Caco-2 (cell line): ENCODE results near the gene MRPS6. TPM values are rescaled to one million over a fixed set of nuclear protein-coding genes. Genes with fewer than 3 reads are reported as not detected.

Experiments used
- BruUV-seq: library from RNA; stranded (reverse); fragments of 400-500 nt; replicated peaks from 2 replicates; lab custom pipeline; 2021; lab: Mats Ljungman, UMichigan
- CTCF ChIA-PET: fragments of 300-600 bp; sonication (Branson Sonifier 250); formaldehyde crosslinking; loops from one replicate; lab custom pipeline; 2022; ENCODE audit warnings: antibody characterized with exemption; lab: Charles Lee
- POLR2A ChIA-PET: fragments of 300-600 bp; sonication (Branson Sonifier 250); formaldehyde crosslinking; loops from one replicate; lab custom pipeline; 2022; ENCODE audit warnings: antibody characterized with exemption; lab: Charles Lee
- DNase-seq, 2 experiments: peaks; one replicate each; pipeline versions ENCODE4 v3.0.0 to v3.0.0-alpha.2; 2020 to 2022
- H3K27me3 ChIP-seq: replicated peaks from 2 replicates; pipeline ENCODE4 v1.6.0; 2011; ENCODE audit warnings: low read length; ENCODE audit not compliant: control insufficient read depth, insufficient read depth
- H3K36me3 ChIP-seq: 2 replicates; pipeline ENCODE4 v1.5.1; 2011; ENCODE audit warnings: low read length; ENCODE audit not compliant: control insufficient read depth, insufficient read depth
- H3K4me1 ChIP-seq: fragments of 250-450 bp; sonication (Bioruptor Pico); 2 replicates; pipeline ENCODE4 v1.5.1; 2020; ENCODE audit warnings: mild to moderate bottlenecking
- H3K4me3 ChIP-seq: 2 replicates; pipeline ENCODE4 v1.5.1; 2011; ENCODE audit warnings: low read depth, mild to moderate bottlenecking, control low read depth, low read length
- H3K9me3 ChIP-seq: fragments of 250-450 bp; sonication (Bioruptor Pico); 2 replicates; pipeline ENCODE4 v1.5.1; 2020; ENCODE audit warnings: mild to moderate bottlenecking, moderate library complexity
- H3K27ac Mint-ChIP-seq: one replicate; pipeline ENCODE4 v1.8.0; 2022; ENCODE audit warnings: mixed read lengths; ENCODE audit not compliant: unreplicated experiment
- H3K27me3 Mint-ChIP-seq: one replicate; pipeline ENCODE4 v1.8.0; 2022; ENCODE audit warnings: mixed read lengths; ENCODE audit not compliant: insufficient read depth, unreplicated experiment
- H3K36me3 Mint-ChIP-seq: one replicate; pipeline ENCODE4 v1.8.0; 2022; ENCODE audit warnings: mild to moderate bottlenecking, mixed read lengths; ENCODE audit not compliant: insufficient read depth, unreplicated experiment
- H3K4me1 Mint-ChIP-seq: one replicate; pipeline ENCODE4 v1.8.0; 2022; ENCODE audit warnings: low read depth, mixed read lengths; ENCODE audit not compliant: unreplicated experiment
- H3K4me3 Mint-ChIP-seq: one replicate; pipeline ENCODE4 v1.8.0; 2022; ENCODE audit warnings: mild to moderate bottlenecking, moderate library complexity, mixed read lengths; ENCODE audit not compliant: unreplicated experiment
- H3K9me3 Mint-ChIP-seq: one replicate; pipeline ENCODE4 v1.8.0; 2022; ENCODE audit warnings: mixed read lengths; ENCODE audit not compliant: unreplicated experiment
- intact Hi-C: fragments of 100-400 bp; cut with micrococcal nuclease; formaldehyde crosslinking; loops from one replicate; pipeline ENCODE4 v1.10.0; 2022; ENCODE audit not compliant: unreplicated experiment
- total RNA-seq: library from RNA; stranded (reverse); gene quantifications from 2 replicates; pipeline ENCODE4 v1.2.3, GENCODE V29; 2022
- TF ChIP-seq, protein P1 (sequence below), 2 experiments: fragments of 200-600 bp in 1 of 2; IDR thresholded peaks; 1 replicate in 1 of 2; 2 replicates in 1 of 2; pipeline versions ENCODE4 v1.5.1 to v1.8.0; 2011 to 2022; ENCODE audit warnings: antibody characterized with exemption in 1 of 2, control low read depth in 1 of 2, inconsistent platforms in 1 of 2, low read depth in 1 of 2, low read length in 1 of 2, mild to moderate bottlenecking in 1 of 2, moderate library complexity in 1 of 2; ENCODE audit not compliant: insufficient read depth in 1 of 2, severe bottlenecking in 1 of 2, unreplicated experiment in 1 of 2

Gene MRPS6
- total RNA-seq, 1 experiment from 2014 or later, result 104 TPM

DNA sequence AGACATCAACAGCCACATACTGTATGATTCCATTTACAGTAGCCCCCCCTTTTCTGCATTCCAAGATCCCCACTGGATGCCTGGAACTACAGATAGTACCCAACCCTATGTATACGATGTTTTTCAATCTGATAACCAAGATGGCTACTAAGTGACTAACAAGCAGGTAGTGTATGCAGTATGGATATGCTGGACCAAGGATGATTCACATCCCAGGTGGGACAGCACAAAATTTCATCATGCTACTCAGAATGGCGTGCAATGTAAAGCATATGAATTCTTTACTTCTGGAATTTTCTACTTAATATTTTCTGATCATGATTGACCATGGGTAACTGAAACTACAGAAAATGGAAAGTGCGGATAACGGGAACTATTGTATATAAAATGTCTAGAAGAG, 30.0 kb upstream of the MRPS6 start:
- ChIA-PET CTCF (no interaction called here), POLR2A (no interaction called here)
- Histone ChIP-seq H3K36me3 (no peaks in the 10 kb centered on the region), H3K27me3 (no peaks in the 10 kb centered on the region), H3K4me3 (no peak overlapping the region), H3K9me3 (no peaks in the 10 kb centered on the region), H3K4me1 (peaks cover 5% of the 10 kb centered on the region; the same call in 1 of the 2 replicates)
- no peaks in the 10 kb centered on the region for H3K4me1 Mint-ChIP-seq
- H3K36me3 Mint-ChIP-seq, result peaks cover 6% of the 10 kb centered on the region
- no peak overlapping the region for H3K4me3 Mint-ChIP-seq
- no peaks in the 10 kb centered on the region for H3K27me3 Mint-ChIP-seq
- TF ChIP-seq, protein P1, sequence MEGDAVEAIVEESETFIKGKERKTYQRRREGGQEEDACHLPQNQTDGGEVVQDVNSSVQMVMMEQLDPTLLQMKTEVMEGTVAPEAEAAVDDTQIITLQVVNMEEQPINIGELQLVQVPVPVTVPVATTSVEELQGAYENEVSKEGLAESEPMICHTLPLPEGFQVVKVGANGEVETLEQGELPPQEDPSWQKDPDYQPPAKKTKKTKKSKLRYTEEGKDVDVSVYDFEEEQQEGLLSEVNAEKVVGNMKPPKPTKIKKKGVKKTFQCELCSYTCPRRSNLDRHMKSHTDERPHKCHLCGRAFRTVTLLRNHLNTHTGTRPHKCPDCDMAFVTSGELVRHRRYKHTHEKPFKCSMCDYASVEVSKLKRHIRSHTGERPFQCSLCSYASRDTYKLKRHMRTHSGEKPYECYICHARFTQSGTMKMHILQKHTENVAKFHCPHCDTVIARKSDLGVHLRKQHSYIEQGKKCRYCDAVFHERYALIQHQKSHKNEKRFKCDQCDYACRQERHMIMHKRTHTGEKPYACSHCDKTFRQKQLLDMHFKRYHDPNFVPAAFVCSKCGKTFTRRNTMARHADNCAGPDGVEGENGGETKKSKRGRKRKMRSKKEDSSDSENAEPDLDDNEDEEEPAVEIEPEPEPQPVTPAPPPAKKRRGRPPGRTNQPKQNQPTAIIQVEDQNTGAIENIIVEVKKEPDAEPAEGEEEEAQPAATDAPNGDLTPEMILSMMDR (IDR thresholded peaks at IDR 0.05; ENCODE audit: insufficient read depth in 1 of 2, low read depth in 1 of 2, low read length in 1 of 2, severe bottlenecking in 1 of 2, unreplicated experiment in 1 of 2), result no peak
- no TSS peak for BruUV-seq
- no peaks in the 10 kb centered on the region for H3K9me3 Mint-ChIP-seq
- H3K27ac Mint-ChIP-seq, result no peak overlapping the region
- DNase-seq, result no peak
- intact Hi-C loops, result no loop called here

DNA sequence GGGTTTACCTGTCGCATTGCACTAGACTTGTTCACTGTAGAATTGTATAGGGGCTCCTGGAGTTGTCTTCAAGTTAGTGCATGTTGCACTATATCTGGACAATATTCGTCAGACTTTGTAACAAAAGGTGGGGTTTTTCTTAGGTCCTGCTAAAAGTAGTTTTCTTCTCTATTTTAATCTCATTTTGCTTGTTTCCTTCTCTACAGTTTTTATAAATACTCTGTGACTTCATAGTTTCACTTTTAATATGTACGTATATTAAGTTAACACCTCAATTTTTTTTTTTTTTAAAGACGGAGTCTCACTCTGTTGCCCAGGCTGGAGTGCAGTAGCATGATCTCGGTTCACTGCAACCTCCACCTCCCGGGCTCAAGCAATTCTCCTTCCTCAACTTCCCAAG, 26.5 kb upstream of the MRPS6 start:
- H3K36me3 Mint-ChIP-seq, result no peaks in the 10 kb centered on the region
- no peak overlapping the region for H3K27ac Mint-ChIP-seq
- no peaks in the 10 kb centered on the region for H3K4me1 ChIP-seq
- no peaks in the 10 kb centered on the region for H3K27me3 Mint-ChIP-seq
- no peak overlapping the region for H3K4me3 Mint-ChIP-seq
- DNase-seq, result no peak
- no peaks in the 10 kb centered on the region for H3K4me1 Mint-ChIP-seq
- H3K4me3 ChIP-seq, result no peak overlapping the region
- ChIA-PET POLR2A (no interaction called here), CTCF (no interaction called here)
- H3K27me3 ChIP-seq, result no peaks in the 10 kb centered on the region
- no peaks in the 10 kb centered on the region for H3K9me3 Mint-ChIP-seq
- no peaks in the 10 kb centered on the region for H3K9me3 ChIP-seq
- no TSS peak for BruUV-seq
- no peaks in the 10 kb centered on the region for H3K36me3 ChIP-seq
- TF ChIP-seq, protein P1 (IDR thresholded peaks at IDR 0.05; ENCODE audit: insufficient read depth in 1 of 2, low read depth in 1 of 2, low read length in 1 of 2, severe bottlenecking in 1 of 2, unreplicated experiment in 1 of 2), result no peak
- intact Hi-C loops, result no loop called here

DNA sequence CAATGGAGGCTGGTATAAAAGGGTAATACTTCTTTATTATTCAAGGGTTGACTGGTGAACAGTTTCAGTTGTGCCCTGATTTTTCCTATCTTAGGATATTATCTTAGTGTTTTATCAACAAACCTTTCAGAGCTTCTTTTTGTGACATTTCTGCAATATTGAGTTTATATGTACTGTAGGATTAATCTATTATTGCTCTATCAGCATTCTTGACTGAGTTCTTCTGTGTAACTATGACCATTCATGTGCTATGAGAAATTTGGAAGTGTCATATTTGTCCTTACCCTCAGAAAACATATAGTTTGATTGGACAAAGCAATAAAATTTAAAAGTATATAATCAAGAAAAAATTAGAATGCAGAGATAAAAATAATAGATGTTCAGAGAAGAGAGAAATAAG, 25.5 kb upstream of the MRPS6 start:
- Histone ChIP-seq H3K9me3 (no peaks in the 10 kb centered on the region), H3K4me1 (no peaks in the 10 kb centered on the region), H3K27me3 (no peaks in the 10 kb centered on the region), H3K4me3 (no peak overlapping the region), H3K36me3 (no peaks in the 10 kb centered on the region)
- Mint-ChIP-seq H3K36me3 (no peaks in the 10 kb centered on the region), H3K9me3 (no peaks in the 10 kb centered on the region), H3K4me1 (no peaks in the 10 kb centered on the region), H3K27me3 (no peaks in the 10 kb centered on the region), H3K27ac (no peak overlapping the region), H3K4me3 (no peak overlapping the region)
- POLR2A ChIA-PET, result no interaction called here
- TF ChIP-seq, protein P1 (IDR thresholded peaks at IDR 0.05; ENCODE audit: insufficient read depth in 1 of 2, low read depth in 1 of 2, low read length in 1 of 2, severe bottlenecking in 1 of 2, unreplicated experiment in 1 of 2), result no peak
- intact Hi-C loops, result no loop called here
- no TSS peak for BruUV-seq
- CTCF ChIA-PET, result no interaction called here
- no peak for DNase-seq
